GM18858 (cell line): ENCODE results near the gene SUSD4.
"Not testable (repeated sequence)": the region's sequence is repeated elsewhere in the genome, so short reads cannot be mapped to it uniquely, and the experiment has no call there.

Experiments used
- ATAC-seq: cut with Tn5 transposase; IDR thresholded peaks from one replicate; pipeline ENCODE4 v1.9.1; 2021; ENCODE audit not compliant: unreplicated experiment

Gene SUSD4

GRCh38 chr1:223363856-223364684 is at the start of gene SUSD4:
TSS of gene SUSD4 (minus strand) at chr1:223364176. CDS start at chr1:223363425, 751 bp downstream.
- no peak for ATAC-seq

- no peak for ATAC-seq
Measured at GRCh38 chr1:223413216-223413615, 49.2 kb upstream of the SUSD4 start.

- ATAC-seq: no peak
Measured at GRCh38 chr1:223411710-223412109, 47.7 kb upstream of the SUSD4 start.

- ATAC-seq: no peak
Measured at GRCh38 chr1:223411309-223411708, 47.3 kb upstream of the SUSD4 start.

GRCh38 chr1:223410036-223410435 is 46.1 kb upstream of the SUSD4 start:
- no peak for ATAC-seq

GRCh38 chr1:223405507-223405906 is 41.5 kb upstream of the SUSD4 start:
- ATAC-seq: no peak

GRCh38 chr1:223403184-223403815 is 39.3 kb upstream of the SUSD4 start:
- no peak for ATAC-seq

- no peak for ATAC-seq
Measured at GRCh38 chr1:223402790-223403142, 38.8 kb upstream of the SUSD4 start.

- ATAC-seq: no peak
Measured at GRCh38 chr1:223401873-223402789, 38.2 kb upstream of the SUSD4 start.

- ATAC-seq: not testable (repeated sequence)
Measured at GRCh38 chr1:223399393-223399792, 35.4 kb upstream of the SUSD4 start.

GRCh38 chr1:223394706-223395105 is 30.7 kb upstream of the SUSD4 start:
- ATAC-seq: no peak

- ATAC-seq: no peak
Measured at GRCh38 chr1:223394242-223394641, 30.3 kb upstream of the SUSD4 start.

GRCh38 chr1:223393275-223394214 is 29.6 kb upstream of the SUSD4 start, which contains the start of gene CCDC185:
TSS of gene CCDC185 (plus strand) at chr1:223393415. CDS start at chr1:223393476, 61 bp downstream.
- ATAC-seq: no peak

GRCh38 chr1:223390618-223391017 is 26.6 kb upstream of the SUSD4 start:
- ATAC-seq: no peak

- ATAC-seq: no peak
Measured at GRCh38 chr1:223386013-223386412, 22.0 kb upstream of the SUSD4 start.

GRCh38 chr1:223378754-223379153 is 14.8 kb upstream of the SUSD4 start:
- no peak for ATAC-seq

- no peak for ATAC-seq
Measured at GRCh38 chr1:223374064-223374610, 10.2 kb upstream of the SUSD4 start.

- no peak for ATAC-seq
Measured at GRCh38 chr1:223364685-223365382, 858 bp upstream of the SUSD4 start.
